Loucy (cell line): ENCODE measurements around the gene PKP3.

Experiments used
- EZH2phosphoT487 ChIP-seq: fragments of 200-600 bp; IDR thresholded peaks from 2 replicates; pipeline ENCODE4 v1.6.1; 2018; ENCODE audit warnings: antibody characterized with exemption, mild to moderate bottlenecking, moderate library complexity, borderline replicate concordance
- TF ChIP-seq, protein P1 (sequence below): fragments of 200-600 bp; sonication (generic); conservative IDR thresholded peaks from 2 replicates; pipeline ENCODE4 v1.5.1; 2014; ENCODE audit warnings: mild to moderate bottlenecking, antibody characterized with exemption, low read length

DNA sequence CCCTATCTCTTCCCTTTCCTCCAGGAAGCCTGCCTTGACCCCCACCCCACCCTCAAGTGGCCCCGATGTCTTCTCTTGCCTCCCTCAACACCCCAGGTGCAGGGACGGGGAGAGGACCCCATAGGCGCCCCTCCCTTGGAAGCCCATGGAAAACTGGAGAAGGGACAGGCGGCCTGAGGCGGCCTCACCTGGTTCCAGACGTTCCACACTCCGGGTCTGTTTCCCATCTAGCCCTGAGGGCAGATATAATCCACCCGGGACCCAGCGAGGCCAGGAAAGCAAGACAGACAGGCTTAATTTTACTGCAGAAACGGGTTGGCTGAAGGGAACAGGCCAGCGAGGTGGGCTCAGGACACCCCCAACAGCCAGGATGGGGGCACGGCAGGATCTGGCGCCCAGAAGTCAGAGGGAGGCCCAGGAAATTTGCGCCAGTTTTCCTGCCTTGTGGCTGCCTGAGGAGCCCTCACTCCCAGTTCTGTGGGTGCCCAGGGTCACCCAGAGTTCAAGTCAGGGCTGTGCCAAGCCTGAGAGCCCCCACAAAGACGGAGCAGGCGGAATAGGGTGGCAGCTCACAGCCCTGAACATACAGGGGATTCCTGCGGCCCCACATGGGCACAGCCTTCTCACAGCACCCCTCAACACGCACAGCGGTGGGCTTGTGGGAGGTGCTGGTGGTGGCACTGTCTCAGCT is 23.8 kb downstream of the PKP3 start:
- TF ChIP-seq, protein P1, sequence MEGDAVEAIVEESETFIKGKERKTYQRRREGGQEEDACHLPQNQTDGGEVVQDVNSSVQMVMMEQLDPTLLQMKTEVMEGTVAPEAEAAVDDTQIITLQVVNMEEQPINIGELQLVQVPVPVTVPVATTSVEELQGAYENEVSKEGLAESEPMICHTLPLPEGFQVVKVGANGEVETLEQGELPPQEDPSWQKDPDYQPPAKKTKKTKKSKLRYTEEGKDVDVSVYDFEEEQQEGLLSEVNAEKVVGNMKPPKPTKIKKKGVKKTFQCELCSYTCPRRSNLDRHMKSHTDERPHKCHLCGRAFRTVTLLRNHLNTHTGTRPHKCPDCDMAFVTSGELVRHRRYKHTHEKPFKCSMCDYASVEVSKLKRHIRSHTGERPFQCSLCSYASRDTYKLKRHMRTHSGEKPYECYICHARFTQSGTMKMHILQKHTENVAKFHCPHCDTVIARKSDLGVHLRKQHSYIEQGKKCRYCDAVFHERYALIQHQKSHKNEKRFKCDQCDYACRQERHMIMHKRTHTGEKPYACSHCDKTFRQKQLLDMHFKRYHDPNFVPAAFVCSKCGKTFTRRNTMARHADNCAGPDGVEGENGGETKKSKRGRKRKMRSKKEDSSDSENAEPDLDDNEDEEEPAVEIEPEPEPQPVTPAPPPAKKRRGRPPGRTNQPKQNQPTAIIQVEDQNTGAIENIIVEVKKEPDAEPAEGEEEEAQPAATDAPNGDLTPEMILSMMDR = no peak
- no peak for TF ChIP-seq EZH2phosphoT487
